GM18511 (cell line): ENCODE results near the gene EIF2D.
A peak's percentile ranks its signal among the peaks of the same experiment; 100 is the strongest.

ENCODE experiments used
- ATAC-seq: cut with Tn5 transposase; IDR thresholded peaks from one replicate; pipeline ENCODE4 v1.9.1; 2021; ENCODE audit warnings: mild to moderate bottlenecking, moderate library complexity; ENCODE audit not compliant: unreplicated experiment

EIF2D gene

DNA sequence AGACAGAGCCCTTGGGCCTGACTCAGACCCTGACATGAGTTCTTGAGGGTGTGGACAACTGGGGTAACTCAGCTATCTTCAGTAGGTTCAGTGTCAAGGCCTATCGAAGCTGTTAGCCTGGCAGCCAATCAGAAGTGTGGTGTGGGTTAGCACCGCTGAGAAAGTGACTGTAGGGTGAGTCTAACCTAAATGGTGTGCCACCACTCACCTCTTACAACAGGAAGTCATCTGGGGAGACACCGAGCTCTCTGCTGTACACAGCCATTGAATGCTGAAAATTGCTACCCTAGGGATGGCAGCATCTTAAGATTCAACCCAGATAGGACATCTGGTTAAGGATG, 60.3 kb downstream of the EIF2D start:
- ATAC-seq = no peak

DNA sequence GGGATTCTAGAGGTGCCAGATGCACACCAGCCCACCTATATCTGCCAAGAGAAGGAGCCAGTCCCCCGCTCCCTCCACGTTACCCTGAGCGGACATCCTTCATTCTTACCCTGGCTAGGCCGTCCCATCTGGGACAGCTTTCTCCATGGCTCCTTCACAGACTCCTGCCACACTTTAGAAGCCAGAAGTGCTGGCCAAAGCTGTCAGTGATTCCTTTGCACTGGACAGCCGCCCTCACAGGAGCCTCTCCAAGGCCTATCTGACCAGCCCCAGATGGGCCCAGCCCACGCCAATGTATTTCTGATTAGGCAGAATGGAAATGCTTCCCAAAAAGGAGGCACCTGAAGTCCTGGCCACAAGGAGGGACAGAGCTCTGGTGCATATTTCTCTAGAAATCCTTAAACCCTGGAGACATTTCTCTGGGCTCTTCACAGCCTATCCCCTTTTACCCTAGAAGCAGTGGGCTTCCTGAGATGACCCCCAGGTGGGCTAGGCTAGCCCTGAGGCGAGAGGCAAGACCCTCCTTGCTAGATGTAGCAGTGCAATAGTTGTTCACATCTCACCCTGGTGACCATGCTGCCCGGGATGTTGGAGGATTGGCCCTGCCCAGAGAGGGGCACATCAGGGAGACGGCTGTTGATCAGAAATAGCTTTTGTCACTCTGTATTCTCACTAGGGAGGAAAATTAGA, 60.8 kb downstream of the EIF2D start:
- ATAC-seq = no peak

DNA sequence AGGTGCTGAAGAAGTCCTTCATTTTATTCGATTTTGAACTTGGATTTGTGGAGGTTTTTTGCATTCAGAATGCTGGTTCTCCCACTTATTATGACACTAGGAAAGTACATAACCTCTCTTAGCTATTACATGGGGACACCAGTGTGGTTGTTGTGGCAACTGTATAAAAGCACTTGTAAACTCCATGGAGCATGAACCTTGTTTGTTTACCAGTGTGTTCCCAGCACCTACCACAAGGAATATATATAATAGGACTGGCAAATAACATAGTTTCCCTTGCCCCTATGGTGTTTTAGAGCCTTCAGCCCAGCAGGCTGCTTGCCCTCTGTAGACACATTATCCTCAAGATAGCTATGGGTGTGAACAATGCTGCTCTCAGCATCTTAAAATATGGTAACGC, 61.8 kb downstream of the EIF2D start:
- no peak for ATAC-seq

DNA sequence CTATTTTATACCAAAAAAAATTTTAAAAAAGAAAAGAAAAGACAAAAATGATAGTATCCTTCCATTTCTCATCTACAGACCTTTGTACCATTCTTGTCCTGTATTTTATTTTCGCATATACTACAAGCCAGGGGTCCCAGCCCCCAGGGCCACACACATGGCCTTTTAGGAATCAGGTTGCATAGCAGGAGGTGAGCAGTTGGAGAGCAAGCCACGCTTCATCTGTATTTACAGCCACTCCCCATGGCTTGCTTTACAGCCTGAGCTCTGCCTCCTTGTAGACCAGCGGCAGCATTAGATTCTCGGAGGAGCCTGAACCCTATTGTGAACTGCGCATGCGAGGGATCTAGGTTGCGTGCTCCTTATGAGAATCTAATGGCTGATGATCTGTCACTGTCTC, 65.2 kb downstream of the EIF2D start:
- ATAC-seq = no peak

DNA sequence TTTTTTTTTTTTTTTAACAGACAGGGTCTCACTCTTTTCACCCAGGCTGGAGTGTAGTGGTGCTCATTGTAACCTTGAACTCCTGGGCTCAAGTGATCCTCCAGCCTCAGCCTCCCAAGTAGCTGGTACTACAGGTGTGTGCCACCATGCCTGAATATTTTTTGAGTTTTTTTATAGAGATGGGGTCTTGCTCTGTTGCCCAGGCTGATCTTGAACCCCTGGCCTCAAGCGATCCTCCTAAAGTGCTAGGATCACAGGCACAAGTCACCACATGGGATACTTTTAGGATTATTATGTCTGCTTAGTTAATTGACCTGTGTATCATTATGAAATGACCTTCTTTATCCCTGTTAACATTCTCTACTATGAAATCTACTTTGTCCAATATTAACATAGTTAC, 66.9 kb downstream of the EIF2D start:
- ATAC-seq = no peak

DNA sequence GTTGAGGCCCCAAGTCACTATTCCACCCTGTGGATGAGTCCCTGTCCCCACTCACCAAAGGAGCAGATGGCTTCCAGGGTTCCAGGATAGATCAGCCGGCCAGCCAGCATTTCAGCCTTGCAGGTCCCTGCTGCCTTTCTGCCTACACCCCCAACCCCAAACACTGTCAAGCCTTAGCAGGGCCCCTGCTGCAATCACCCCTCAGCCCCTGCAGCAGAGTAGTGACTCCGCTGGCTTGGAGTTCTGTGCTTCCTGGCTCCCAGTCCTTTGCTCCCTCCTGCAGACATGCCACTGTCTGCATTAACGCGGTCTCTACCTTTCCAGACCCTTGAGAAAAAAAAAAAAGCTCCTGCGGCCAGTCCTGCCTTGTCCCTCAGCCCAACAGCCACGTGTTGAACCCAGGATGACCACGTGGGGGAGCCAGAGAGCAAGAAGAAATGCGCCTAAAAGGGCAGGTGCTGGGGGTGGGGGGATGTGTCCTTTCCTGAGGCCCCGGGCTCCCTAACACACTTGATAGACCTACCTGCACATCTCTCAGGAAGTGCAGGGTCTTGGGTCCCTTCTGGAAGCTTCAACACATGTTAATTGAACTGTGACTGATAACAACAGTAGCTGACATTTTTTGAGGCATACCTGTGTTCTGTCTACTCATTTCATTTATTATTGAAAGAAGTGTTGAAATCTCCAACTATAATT, 67.6 kb downstream of the EIF2D start:
- peak; percentile 50 for ATAC-seq
